ENCODE measurements around the gene PALM. TPM values are rescaled to one million over a fixed set of nuclear protein-coding genes. Genes with fewer than 3 reads are reported as not detected.

Gene PALM
- total and polyA plus RNA-seq, 4 donors: 0.92 to 5.1 (median 4.3) TPM

- no peak for TF ChIP-seq SP1 (IDR thresholded peaks at IDR 0.05)
- TF ChIP-seq GABPA (IDR thresholded peaks at IDR 0.05 in 1 of 2, conservative IDR thresholded peaks at IDR 0.05 in 1 of 2): no peak
- no peak for TF ChIP-seq ATF3 (IDR thresholded peaks at IDR 0.05)
- TF ChIP-seq HNF4G (IDR thresholded peaks at IDR 0.05): no peak
- TF ChIP-seq NR2F2 (IDR thresholded peaks at IDR 0.05): peak; percentile 100
- TF ChIP-seq MAX (IDR thresholded peaks at IDR 0.05): no peak
- no peak for TF ChIP-seq RAD21 (IDR thresholded peaks at IDR 0.05)
- no peak for TF ChIP-seq JUND (IDR thresholded peaks at IDR 0.05)
- peak; percentile 27 to 50 for TF ChIP-seq HNF4A (conservative IDR thresholded peaks at IDR 0.05)
- TF ChIP-seq ZBTB33 (IDR thresholded peaks at IDR 0.05): no peak
- TF ChIP-seq EGR1 (IDR thresholded peaks at IDR 0.05; ENCODE audit: low read depth in 2 of 2): no peak
- no peak for TF ChIP-seq TAF1 (conservative IDR thresholded peaks at IDR 0.05)
- TF ChIP-seq FOXA1 (IDR thresholded peaks at IDR 0.05): no peak
- no peak for TF ChIP-seq FOXA2 (IDR thresholded peaks at IDR 0.05)
- TF ChIP-seq YY1 (IDR thresholded peaks at IDR 0.05): no peak
- no peak for TF ChIP-seq REST (IDR thresholded peaks at IDR 0.05)
- TF ChIP-seq RXRA (IDR thresholded peaks at IDR 0.05): peak; percentile 87 to 89
- no peak for TF ChIP-seq CTCF (IDR thresholded peaks at IDR 0.05; ENCODE audit: low read depth, low read length, missing input control)
- Histone ChIP-seq H3K4me1 (ENCODE audit: control insufficient read depth in 4 of 4, insufficient read depth in 4 of 4, low read length in 3 of 4) (no peaks in the 10 kb centered on the region), H3K36me3 (ENCODE audit: control insufficient read depth in 4 of 4, insufficient read depth in 3 of 4, low read depth in 1 of 4, low read length in 3 of 4) (no peaks in the 10 kb centered on the region), H3K9ac (ENCODE audit: low read depth in 1 of 2, low read length in 2 of 2) (no peak overlapping the region), H3K27me3 (ENCODE audit: control insufficient read depth in 4 of 4, insufficient read depth in 4 of 4, low read length in 3 of 4) (no peaks in the 10 kb centered on the region), H3K9me3 (ENCODE audit: control insufficient read depth in 4 of 4, low read length in 3 of 4) (no peaks in the 10 kb centered on the region), H3K4me3 (ENCODE audit: low read depth in 1 of 3, low read length in 3 of 3) (no peak overlapping the region), H3K27ac (ENCODE audit: low read depth in 1 of 2, low read length in 2 of 2) (peak overlapping the region; percentile 39 to 69)
- no peak for DNase-seq (ENCODE audit: low spot score)
- 80% methylated on average over 43 of the region's 43 CpGs for WGBS
Measured at GRCh38 chr19:726993-727956, 18.5 kb downstream of the PALM start.
